ENCODE measurements around the gene TGFBI. TPM values are rescaled to one million over a fixed set of nuclear protein-coding genes. Genes with fewer than 3 reads are reported as not detected.

Gene TGFBI
- total RNA-seq, 4 donors from 2014 or later = 19.6 to 55.9 (median 38.5) TPM

- H3K4me3 ChIP-seq (replicated peaks in 1 of 3) = no peak overlapping the region
- intact Hi-C loops (cut with DNase I) = no loop called here
Observed at GRCh38 chr5:135986401-135986800, 42.4 kb upstream of the TGFBI start.

GRCh38 chr5:135986891-135987401, 41.8 kb upstream of the TGFBI start:
- intact Hi-C loops (cut with DNase I) = no loop called here
- H3K9me3 ChIP-seq = no peaks in the 10 kb centered on the region
- no peaks in the 10 kb centered on the region for H3K36me3 ChIP-seq
- TF ChIP-seq, protein P1, sequence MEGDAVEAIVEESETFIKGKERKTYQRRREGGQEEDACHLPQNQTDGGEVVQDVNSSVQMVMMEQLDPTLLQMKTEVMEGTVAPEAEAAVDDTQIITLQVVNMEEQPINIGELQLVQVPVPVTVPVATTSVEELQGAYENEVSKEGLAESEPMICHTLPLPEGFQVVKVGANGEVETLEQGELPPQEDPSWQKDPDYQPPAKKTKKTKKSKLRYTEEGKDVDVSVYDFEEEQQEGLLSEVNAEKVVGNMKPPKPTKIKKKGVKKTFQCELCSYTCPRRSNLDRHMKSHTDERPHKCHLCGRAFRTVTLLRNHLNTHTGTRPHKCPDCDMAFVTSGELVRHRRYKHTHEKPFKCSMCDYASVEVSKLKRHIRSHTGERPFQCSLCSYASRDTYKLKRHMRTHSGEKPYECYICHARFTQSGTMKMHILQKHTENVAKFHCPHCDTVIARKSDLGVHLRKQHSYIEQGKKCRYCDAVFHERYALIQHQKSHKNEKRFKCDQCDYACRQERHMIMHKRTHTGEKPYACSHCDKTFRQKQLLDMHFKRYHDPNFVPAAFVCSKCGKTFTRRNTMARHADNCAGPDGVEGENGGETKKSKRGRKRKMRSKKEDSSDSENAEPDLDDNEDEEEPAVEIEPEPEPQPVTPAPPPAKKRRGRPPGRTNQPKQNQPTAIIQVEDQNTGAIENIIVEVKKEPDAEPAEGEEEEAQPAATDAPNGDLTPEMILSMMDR (IDR thresholded peaks at IDR 0.05) = no peak
- no peak for TF ChIP-seq POLR2A (IDR thresholded peaks at IDR 0.05)
- peak overlapping the region in 2 of 3 donors; percentile 22 to 44 for H3K27ac ChIP-seq
- no peak overlapping the region for H3K4me3 ChIP-seq (replicated peaks in 1 of 3)
- WGBS, 2 donors = 73 to 78% methylated on average over 3 of the region's 3 CpGs
- H3K27me3 ChIP-seq = no peaks in the 10 kb centered on the region
- H3K4me1 ChIP-seq = no peaks in the 10 kb centered on the region
- DNase-seq = no peak

More at GRCh38 chr5:135986401-135986800, 42.4 kb upstream of the TGFBI start:
- Histone ChIP-seq H3K4me1 (no peaks in the 10 kb centered on the region), H3K36me3 (no peaks in the 10 kb centered on the region), H3K27me3 (no peaks in the 10 kb centered on the region), H3K27ac (peak overlapping the region in 2 of 3 donors; percentile 22 to 44), H3K9me3 (no peaks in the 10 kb centered on the region)
- no peak for DNase-seq
- TF ChIP-seq POLR2A (IDR thresholded peaks at IDR 0.05) = no peak
- TF ChIP-seq, protein P1 (IDR thresholded peaks at IDR 0.05) = no peak
- WGBS, 2 donors = 67 to 76% methylated on average over 3 of the region's 3 CpGs

- H3K27ac ChIP-seq = no peak overlapping the region
- intact Hi-C loops (cut with DNase I) = no loop called here
- TF ChIP-seq, protein P1 (IDR thresholded peaks at IDR 0.05) = no peak
- no peak for TF ChIP-seq POLR2A (IDR thresholded peaks at IDR 0.05)
- H3K9me3 ChIP-seq = no peaks in the 10 kb centered on the region
- no peak overlapping the region for H3K4me3 ChIP-seq (replicated peaks in 1 of 3)
- no peaks in the 10 kb centered on the region for H3K27me3 ChIP-seq
- no peaks in the 10 kb centered on the region for H3K36me3 ChIP-seq
- H3K4me1 ChIP-seq = no peaks in the 10 kb centered on the region
- no peak for DNase-seq
- WGBS, 2 donors = 88 to 94% methylated on average over 3 of the region's 3 CpGs
Observed at GRCh38 chr5:135988546-135988945, 40.2 kb upstream of the TGFBI start.

DNA sequence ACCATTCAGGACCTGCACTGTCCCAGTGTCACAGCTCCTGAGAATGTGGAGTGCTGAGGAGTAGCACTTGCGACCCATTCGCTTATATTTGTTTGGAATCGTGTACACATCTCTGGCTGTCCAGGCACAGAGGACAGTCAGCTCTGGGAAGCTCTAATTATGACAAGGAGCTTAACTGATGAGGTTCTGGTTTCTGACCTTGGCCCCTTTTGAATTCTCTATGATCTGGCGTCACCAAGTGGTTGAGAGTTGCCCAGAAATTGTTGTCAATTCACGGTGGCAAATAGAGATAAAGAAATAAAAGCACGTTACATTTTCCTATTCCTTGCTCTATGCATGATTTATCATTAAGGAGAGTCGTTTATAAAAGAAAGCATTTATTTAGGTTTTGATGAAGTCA, 39.1 kb upstream of the TGFBI start:
- no peak for TF ChIP-seq POLR2A (IDR thresholded peaks at IDR 0.05)
- TF ChIP-seq, protein P1 (IDR thresholded peaks at IDR 0.05) = no peak
- no peak overlapping the region for H3K4me3 ChIP-seq (replicated peaks in 1 of 3)
- H3K4me1 ChIP-seq = no peaks in the 10 kb centered on the region
- 88 to 91% methylated on average over 7 of the region's 7 CpGs for WGBS, 2 donors
- DNase-seq = no peak
- H3K27me3 ChIP-seq = no peaks in the 10 kb centered on the region
- H3K36me3 ChIP-seq = no peaks in the 10 kb centered on the region
- intact Hi-C loops (cut with DNase I) = no loop called here
- no peaks in the 10 kb centered on the region for H3K9me3 ChIP-seq
- H3K27ac ChIP-seq = no peak overlapping the region

DNA sequence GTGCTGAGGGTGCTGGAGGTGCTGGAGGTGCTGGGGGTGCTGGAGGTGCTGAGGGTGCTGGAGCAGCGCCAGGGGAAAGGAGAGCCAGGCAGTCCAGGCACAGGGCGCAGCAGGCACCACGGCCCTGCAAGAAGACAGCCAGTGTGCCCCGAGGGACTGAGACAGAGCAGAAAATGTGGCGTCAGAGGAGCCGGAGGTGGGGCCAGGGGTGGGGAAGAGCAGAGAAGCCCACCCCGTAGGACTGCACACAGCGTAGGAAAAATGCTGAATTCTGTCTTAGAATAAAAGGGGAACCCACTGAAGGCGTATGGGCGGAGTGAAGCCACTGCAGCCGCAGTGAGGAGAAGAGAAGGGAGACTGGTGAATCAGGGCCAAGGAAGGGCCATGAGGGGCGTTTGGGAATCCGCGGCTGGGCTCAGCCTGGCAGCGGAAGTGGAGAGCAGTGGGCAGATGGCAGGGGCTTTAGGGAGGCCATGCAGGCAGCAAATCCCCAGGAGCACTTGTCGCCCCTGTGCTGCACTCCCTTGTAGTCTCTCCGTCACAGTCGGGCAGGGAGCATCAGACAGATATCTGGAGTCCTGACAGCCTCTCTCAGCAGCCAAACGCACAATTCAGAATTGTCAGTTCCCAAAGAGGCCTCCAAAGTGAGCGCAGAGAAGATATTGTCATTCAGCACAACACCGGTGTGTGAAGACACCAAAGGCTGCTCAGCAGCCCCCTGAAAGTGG, 38.1 kb upstream of the TGFBI start:
- Histone ChIP-seq H3K27ac (no peak overlapping the region), H3K9me3 (no peaks in the 10 kb centered on the region), H3K36me3 (no peaks in the 10 kb centered on the region), H3K4me1 (no peaks in the 10 kb centered on the region), H3K4me3 (replicated peaks in 1 of 3) (no peak overlapping the region), H3K27me3 (no peaks in the 10 kb centered on the region)
- DNase-seq = no peak
- 76 to 83% methylated on average over 21 of the region's 21 CpGs for WGBS, 2 donors
- no peak for TF ChIP-seq POLR2A (IDR thresholded peaks at IDR 0.05)
- TF ChIP-seq, protein P1 (IDR thresholded peaks at IDR 0.05) = no peak
- intact Hi-C loops (cut with DNase I) = no loop called here

Data from thyroid gland (tissue), 4 donors.